ENCODE data around the gene ASB3. TPM values are rescaled to one million over a fixed set of nuclear protein-coding genes. Genes with fewer than 3 reads are reported as not detected.
"Not testable (repeated sequence)": the region's sequence is repeated elsewhere in the genome, so short reads cannot be mapped to it uniquely, and the experiment has no call there.

The ASB3 gene
- total RNA-seq, 4 donors from 2014 or later = 14.0 to 19.3 (median 16.6) TPM

- ATAC-seq = peak; percentile 25
- peaks cover 0 to 29% (median 8%) of the 10 kb centered on the region in 3 donors for H3K4me1 ChIP-seq
- peaks cover 0 to 17% of the 10 kb centered on the region in 2 donors for H3K36me3 ChIP-seq
- H3K9me3 ChIP-seq = no peaks in the 10 kb centered on the region
- H3K27ac ChIP-seq = peak overlapping the region in 3 of 4 donors; percentile 55 to 61 (median 61)
- 81 to 83% methylated on average over 3 of the region's 3 CpGs for WGBS, 2 donors (ENCODE audit: low coverage in 1 of 2)
- H3K27me3 ChIP-seq = no peaks in the 10 kb centered on the region
- TF ChIP-seq POLR2AphosphoS5 (IDR thresholded peaks at IDR 0.05) (no peak), CTCF (IDR thresholded peaks at IDR 0.05) (no peak), POLR2A (IDR thresholded peaks at IDR 0.05) (no peak), EP300 (IDR thresholded peaks at IDR 0.05) (no peak)
- H3K4me3 ChIP-seq = no peak overlapping the region
Observed at GRCh38 chr2:53827398-53828175, 40.8 kb upstream of the ASB3 start.

- Histone ChIP-seq H3K27ac (peak overlapping the region in 3 of 4 donors; percentile 55 to 61 (median 61)), H3K4me1 (peaks cover 0 to 29% (median 8%) of the 10 kb centered on the region in 3 donors), H3K36me3 (peaks cover 0 to 9% of the 10 kb centered on the region in 2 donors), H3K27me3 (no peaks in the 10 kb centered on the region), H3K9me3 (no peaks in the 10 kb centered on the region), H3K4me3 (no peak overlapping the region)
- peak; percentile 94 for ATAC-seq
- TF ChIP-seq POLR2AphosphoS5 (IDR thresholded peaks at IDR 0.05) (peak; percentile 78), CTCF (IDR thresholded peaks at IDR 0.05) (no peak)
- WGBS, 2 donors (ENCODE audit: low coverage in 1 of 2) = 63 to 67% methylated on average over 1 to 3 of the region's 3 CpGs
Observed at GRCh38 chr2:53826587-53827397, 40.0 kb upstream of the ASB3 start.

- TF ChIP-seq CTCF (IDR thresholded peaks at IDR 0.05) = no peak
- TF ChIP-seq POLR2A (IDR thresholded peaks at IDR 0.05) = no peak
- no peak for TF ChIP-seq EP300 (IDR thresholded peaks at IDR 0.05)
- no peak for TF ChIP-seq POLR2AphosphoS5 (IDR thresholded peaks at IDR 0.05)
- H3K27me3 ChIP-seq = no peaks in the 10 kb centered on the region
- H3K9me3 ChIP-seq = no peaks in the 10 kb centered on the region
- H3K27ac ChIP-seq = peak overlapping the region in 3 of 4 donors; percentile 40 to 61 (median 55)
- ATAC-seq = no peak
- peaks cover 0 to 29% (median 8%) of the 10 kb centered on the region in 3 donors for H3K4me1 ChIP-seq
- H3K4me3 ChIP-seq = no peak overlapping the region
- peaks cover 0 to 1% of the 10 kb centered on the region in 2 donors for H3K36me3 ChIP-seq
- 73 to 75% methylated on average over 1 of the region's 1 CpG for WGBS, 2 donors (ENCODE audit: low coverage in 1 of 2)
Observed at GRCh38 chr2:53826030-53826410, 39.3 kb upstream of the ASB3 start.

GRCh38 chr2:53823639-53824038 lies 36.9 kb upstream of the ASB3 start:
- peaks cover 0 to 16% of the 10 kb centered on the region in 2 donors for H3K36me3 ChIP-seq
- WGBS, 2 donors (ENCODE audit: low coverage in 1 of 2) = 87 to 95% methylated on average over 4 to 9 of the region's 9 CpGs
- not testable (repeated sequence) for H3K9me3 ChIP-seq, ATAC-seq, H3K27ac ChIP-seq, H3K27me3 ChIP-seq, H3K4me3 ChIP-seq
- peaks cover 0 to 29% (median 8%) of the 10 kb centered on the region in 3 donors for H3K4me1 ChIP-seq

- no peak overlapping the region for H3K27ac ChIP-seq
- H3K36me3 ChIP-seq = peaks cover 0 to 34% of the 10 kb centered on the region in 2 donors
- H3K27me3 ChIP-seq = no peaks in the 10 kb centered on the region
- H3K4me3 ChIP-seq = no peak overlapping the region
- TF ChIP-seq EP300 (IDR thresholded peaks at IDR 0.05) (no peak), POLR2A (IDR thresholded peaks at IDR 0.05) (no peak), POLR2AphosphoS5 (IDR thresholded peaks at IDR 0.05) (no peak), CTCF (IDR thresholded peaks at IDR 0.05) (no peak)
- 86 to 100% methylated on average over 1 to 6 of the region's 6 CpGs for WGBS, 2 donors (ENCODE audit: low coverage in 1 of 2)
- peaks cover 0 to 14% (median 0%) of the 10 kb centered on the region in 3 donors for H3K4me1 ChIP-seq
- no peak for ATAC-seq
- H3K9me3 ChIP-seq = no peaks in the 10 kb centered on the region
Observed at GRCh38 chr2:53821810-53822209, 35.1 kb upstream of the ASB3 start.
